Left cardiac atrium (tissue), 4 donors: ENCODE results near the gene DDX51. TPM values are rescaled to one million over a fixed set of nuclear protein-coding genes. Genes with fewer than 3 reads are reported as not detected.
A peak's percentile ranks its signal among the peaks of the same experiment; 100 is the strongest.

Experiments used
- ATAC-seq, 2 donors: fragments of 200-7000 bp; cut with Tn5 transposase; one replicate each; pipeline ENCODE4 v1.9.1; 2020; ENCODE audit warnings: mild to moderate bottlenecking in 2 of 2, moderate library complexity in 2 of 2
- DNase-seq: peaks from one replicate; pipeline ENCODE4 v3.0.0-alpha.2; 2020
- intact Hi-C, 2 donors: fragments of 100-400 bp; cut with DNase I; formaldehyde crosslinking; loops; one replicate each; pipeline versions ENCODE4 v1.14.1 to v1.15.1; 2022 to 2023
- long read RNA-seq: library from polyadenylated mRNA; unstranded; transcript quantifications from one replicate; pipeline ENCODE4 v2.0.0, GENCODE V29; 2021
- total RNA-seq, 2 donors: library from RNA; stranded (reverse); fragmentation: NEBNext Ultra II Directional; extraction: Animal tissue kit (Norgen Biotek cat#: 25700); gene quantifications; one replicate each; pipeline ENCODE4 v1.2.1, GENCODE V29; 2021
- donor health status: DM: no; HTN: yes; CAD: no.
- donor health status: DM: no; HTN: yes; CAD: no; lungs with severe emphysema.
- donor health status: DM: yes; HTN: yes; CAD: no.
- donor health status: Dilated cardiomyopathy.

Gene DDX51
- total RNA-seq = 10 to 100 TPM in 1 of 2 donors, 1 to 10 TPM in 1; 8.7 to 11.3 TPM
- long read RNA-seq, partial matches to known transcripts = 1 of 2 reads
- long read RNA-seq, other reads (novel, unspliced or antisense) = 1 of 2 reads

- intact Hi-C loops = no loop called here
- peak; percentile 94 for DNase-seq
- ATAC-seq = peak; percentile 88 to 94
Measured at GRCh38 chr12:132144115-132144809, at the start of gene DDX51, which contains the start of gene NOC4L. TSS of gene DDX51 (minus strand) at chr12:132144319. CDS start at chr12:132144296, 23 bp downstream. TSS of gene NOC4L (plus strand) at chr12:132144457. CDS start at chr12:132144489, 32 bp downstream.

GRCh38 chr12:132191715-132192553 lies 47.8 kb upstream of the DDX51 start:
- no peak for ATAC-seq
- no peak for DNase-seq
- intact Hi-C loops = no loop called here

- DNase-seq (no peak), ATAC-seq (no peak)
- intact Hi-C loops = no loop called here
Measured at GRCh38 chr12:132190834-132191500, 46.8 kb upstream of the DDX51 start.

GRCh38 chr12:132190012-132190755 lies 46.1 kb upstream of the DDX51 start:
- no peak for DNase-seq
- intact Hi-C loops = no loop called here
- peak; percentile 24 to 29 for ATAC-seq

GRCh38 chr12:132189378-132190011 lies 45.4 kb upstream of the DDX51 start:
- intact Hi-C loops = no loop called here
- peak; percentile 96 to 97 for ATAC-seq
- DNase-seq = peak; percentile 94

GRCh38 chr12:132188916-132189325 lies 44.8 kb upstream of the DDX51 start:
- DNase-seq = no peak
- ATAC-seq = peak in 1 of 2 donors; percentile 1

GRCh38 chr12:132188451-132188901 lies 44.4 kb upstream of the DDX51 start:
- DNase-seq (no peak), ATAC-seq (no peak)
- intact Hi-C loops = no loop called here

More at GRCh38 chr12:132188916-132189325, 44.8 kb upstream of the DDX51 start:
- intact Hi-C loops = no loop called here

- ATAC-seq (no peak), DNase-seq (no peak)
- intact Hi-C loops = no loop called here
Measured at GRCh38 chr12:132187646-132188450, 43.7 kb upstream of the DDX51 start.

GRCh38 chr12:132186857-132187620 lies 42.9 kb upstream of the DDX51 start:
- intact Hi-C loops = no loop called here
- no peak for DNase-seq
- no peak for ATAC-seq

GRCh38 chr12:132186208-132186856 lies 42.2 kb upstream of the DDX51 start:
- intact Hi-C loops = no loop called here
- ATAC-seq (no peak), DNase-seq (no peak)

GRCh38 chr12:132185705-132186104 lies 41.6 kb upstream of the DDX51 start:
- DNase-seq (no peak), ATAC-seq (no peak)
- intact Hi-C loops = no loop called here

GRCh38 chr12:132182711-132183365 lies 38.7 kb upstream of the DDX51 start:
- ATAC-seq (no peak), DNase-seq (no peak)
- intact Hi-C loops = no loop called here

GRCh38 chr12:132182206-132182710 lies 38.1 kb upstream of the DDX51 start:
- intact Hi-C loops = no loop called here
- DNase-seq (no peak), ATAC-seq (no peak)

GRCh38 chr12:132181570-132182200 lies 37.6 kb upstream of the DDX51 start:
- DNase-seq = no peak

More at GRCh38 chr12:132181570-132182200, 37.6 kb upstream of the DDX51 start:
- ATAC-seq = no peak
- intact Hi-C loops = no loop called here
